ENCODE measurements around the gene STAG1. TPM values are rescaled to one million over a fixed set of nuclear protein-coding genes. Genes with fewer than 3 reads are reported as not detected.

STAG1 gene
- total RNA-seq, 1 donor from 2014 or later, result 24.1 TPM

DNA sequence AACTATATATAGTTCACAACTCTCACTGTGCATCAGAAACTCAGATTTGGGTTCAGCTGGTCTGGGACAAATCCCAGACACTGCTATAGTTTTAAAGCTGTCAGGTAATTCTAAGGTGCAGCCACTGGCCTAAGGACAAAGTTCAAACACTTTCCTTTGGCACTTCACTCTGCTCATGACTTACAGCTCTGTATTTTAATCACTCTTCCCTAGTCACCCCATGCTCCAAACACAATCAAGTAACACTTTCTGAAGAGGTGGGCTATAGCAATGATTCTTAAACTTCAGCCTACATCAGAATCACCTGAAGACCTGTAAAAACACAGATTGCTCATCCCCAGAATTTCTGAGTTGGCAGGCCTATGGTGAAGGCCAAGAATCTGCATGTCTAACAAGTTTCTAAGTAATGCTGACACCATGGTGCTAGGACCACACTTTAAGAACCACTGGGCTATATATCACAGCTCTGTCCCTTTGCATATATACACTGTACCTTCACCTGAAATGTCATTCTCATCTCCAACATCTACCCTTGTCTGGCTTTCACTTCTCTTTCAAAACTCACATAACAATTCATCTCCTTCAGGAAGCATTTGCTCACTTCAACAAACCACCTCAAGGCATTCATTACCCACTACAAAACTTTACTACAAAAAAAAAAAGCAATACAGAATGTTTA lies 21.4 kb downstream of the STAG1 start:
- Histone ChIP-seq H3K36me3 (ENCODE audit: insufficient read depth, low read length) (no peaks in the 10 kb centered on the region), H3K27ac (ENCODE audit: low read depth, low read length) (no peak overlapping the region), H2AFZ (ENCODE audit: low read depth, low read length) (no peak overlapping the region), H3K27me3 (ENCODE audit: insufficient read depth, low read length) (no peaks in the 10 kb centered on the region), H3K9ac (ENCODE audit: low read length) (no peak overlapping the region), H3K4me2 (ENCODE audit: low read length) (no peak overlapping the region), H3K79me2 (ENCODE audit: insufficient read depth, low read length) (peaks cover 99% of the 10 kb centered on the region), H3K9me3 (ENCODE audit: insufficient read depth, low read depth, low read length) (no peaks in the 10 kb centered on the region), H3K4me1 (ENCODE audit: insufficient read depth, low read length) (peaks cover 6% of the 10 kb centered on the region), H4K20me1 (ENCODE audit: insufficient read depth, low read length) (peaks cover 83% of the 10 kb centered on the region), H3K4me3 (ENCODE audit: insufficient read depth, low read depth, low read length) (no peak overlapping the region)
- FAIRE-seq (no peak), DNase-seq (ENCODE audit: low read depth) (no peak)
- TF ChIP-seq EZH2 (IDR thresholded peaks at IDR 0.05; ENCODE audit: insufficient read depth, low read length), result no peak
- TF ChIP-seq, protein P1, sequence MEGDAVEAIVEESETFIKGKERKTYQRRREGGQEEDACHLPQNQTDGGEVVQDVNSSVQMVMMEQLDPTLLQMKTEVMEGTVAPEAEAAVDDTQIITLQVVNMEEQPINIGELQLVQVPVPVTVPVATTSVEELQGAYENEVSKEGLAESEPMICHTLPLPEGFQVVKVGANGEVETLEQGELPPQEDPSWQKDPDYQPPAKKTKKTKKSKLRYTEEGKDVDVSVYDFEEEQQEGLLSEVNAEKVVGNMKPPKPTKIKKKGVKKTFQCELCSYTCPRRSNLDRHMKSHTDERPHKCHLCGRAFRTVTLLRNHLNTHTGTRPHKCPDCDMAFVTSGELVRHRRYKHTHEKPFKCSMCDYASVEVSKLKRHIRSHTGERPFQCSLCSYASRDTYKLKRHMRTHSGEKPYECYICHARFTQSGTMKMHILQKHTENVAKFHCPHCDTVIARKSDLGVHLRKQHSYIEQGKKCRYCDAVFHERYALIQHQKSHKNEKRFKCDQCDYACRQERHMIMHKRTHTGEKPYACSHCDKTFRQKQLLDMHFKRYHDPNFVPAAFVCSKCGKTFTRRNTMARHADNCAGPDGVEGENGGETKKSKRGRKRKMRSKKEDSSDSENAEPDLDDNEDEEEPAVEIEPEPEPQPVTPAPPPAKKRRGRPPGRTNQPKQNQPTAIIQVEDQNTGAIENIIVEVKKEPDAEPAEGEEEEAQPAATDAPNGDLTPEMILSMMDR (IDR thresholded peaks at IDR 0.05; ENCODE audit: insufficient read depth, low read depth, low read length), result no peak
- peaks cover 7% of the 10 kb centered on the region for H3K4me1 Mint-ChIP-seq (ENCODE audit: low read depth, unreplicated experiment)
- H3K9me3 Mint-ChIP-seq (ENCODE audit: unreplicated experiment), result no peaks in the 10 kb centered on the region
- no peaks in the 10 kb centered on the region for H3K36me3 Mint-ChIP-seq (ENCODE audit: low read depth, unreplicated experiment)
- no peaks in the 10 kb centered on the region for H3K27me3 Mint-ChIP-seq (ENCODE audit: low read depth, unreplicated experiment)
- H3K27ac Mint-ChIP-seq (ENCODE audit: unreplicated experiment), result no peak overlapping the region
- no peak overlapping the region for H3K4me3 Mint-ChIP-seq (ENCODE audit: unreplicated experiment)

DNA sequence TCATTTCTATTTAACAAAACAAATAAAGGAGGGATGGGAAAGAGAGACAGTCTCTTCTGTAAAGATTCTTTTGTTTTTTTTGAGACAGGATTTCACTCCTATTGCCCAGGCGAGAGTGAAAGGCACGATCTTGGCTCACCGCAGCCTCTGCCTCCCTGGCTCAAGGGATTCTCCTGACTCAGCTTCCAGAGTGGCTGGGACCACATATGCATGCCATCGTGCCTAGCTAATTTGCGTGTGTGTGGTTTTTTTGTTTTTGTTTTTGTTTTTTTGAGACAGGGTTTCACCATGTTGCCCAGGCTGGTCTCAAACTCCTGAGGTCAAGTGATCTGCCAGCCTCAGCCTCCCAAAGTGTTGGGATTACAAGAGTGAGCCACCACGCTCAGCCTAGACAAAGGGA lies 23.3 kb downstream of the STAG1 start:
- H3K27me3 Mint-ChIP-seq (ENCODE audit: low read depth, unreplicated experiment), result no peaks in the 10 kb centered on the region
- H3K9me3 Mint-ChIP-seq (ENCODE audit: unreplicated experiment), result no peaks in the 10 kb centered on the region
- no peaks in the 10 kb centered on the region for H3K36me3 ChIP-seq (ENCODE audit: insufficient read depth, low read length)
- H3K9ac ChIP-seq (ENCODE audit: low read length), result peak overlapping the region; percentile 27
- peaks cover 95% of the 10 kb centered on the region for H3K79me2 ChIP-seq (ENCODE audit: insufficient read depth, low read length)
- peak overlapping the region; percentile 70 for H3K4me2 ChIP-seq (ENCODE audit: low read length)
- H3K9me3 ChIP-seq (ENCODE audit: insufficient read depth, low read depth, low read length), result no peaks in the 10 kb centered on the region
- H2AFZ ChIP-seq (ENCODE audit: low read depth, low read length), result no peak overlapping the region
- TF ChIP-seq, protein P1 (IDR thresholded peaks at IDR 0.05; ENCODE audit: insufficient read depth, low read depth, low read length), result no peak
- TF ChIP-seq EZH2 (IDR thresholded peaks at IDR 0.05; ENCODE audit: insufficient read depth, low read length), result no peak
- peaks cover 81% of the 10 kb centered on the region for H4K20me1 ChIP-seq (ENCODE audit: insufficient read depth, low read length)
- no peak overlapping the region for H3K4me3 Mint-ChIP-seq (ENCODE audit: unreplicated experiment)
- peak; percentile 85 for DNase-seq (ENCODE audit: low read depth)
- peak; percentile 70 for FAIRE-seq
- peaks cover 5% of the 10 kb centered on the region for H3K4me1 Mint-ChIP-seq (ENCODE audit: low read depth, unreplicated experiment)
- H3K27ac Mint-ChIP-seq (ENCODE audit: unreplicated experiment), result peak overlapping the region; percentile 69
- peaks cover 6% of the 10 kb centered on the region for H3K4me1 ChIP-seq (ENCODE audit: insufficient read depth, low read length)
- no peaks in the 10 kb centered on the region for H3K36me3 Mint-ChIP-seq (ENCODE audit: low read depth, unreplicated experiment)
- peak overlapping the region; percentile 31 for H3K4me3 ChIP-seq (ENCODE audit: insufficient read depth, low read depth, low read length)
- peak overlapping the region; percentile 54 for H3K27ac ChIP-seq (ENCODE audit: low read depth, low read length)
- no peaks in the 10 kb centered on the region for H3K27me3 ChIP-seq (ENCODE audit: insufficient read depth, low read length)

GRCh38 chr3:136728473-136728872 lies 23.7 kb downstream of the STAG1 start:
- Histone ChIP-seq H3K79me2 (ENCODE audit: insufficient read depth, low read length) (peaks cover 90% of the 10 kb centered on the region), H4K20me1 (ENCODE audit: insufficient read depth, low read length) (peaks cover 79% of the 10 kb centered on the region), H3K4me3 (ENCODE audit: insufficient read depth, low read depth, low read length) (no peak overlapping the region), H3K36me3 (ENCODE audit: insufficient read depth, low read length) (no peaks in the 10 kb centered on the region), H3K4me1 (ENCODE audit: insufficient read depth, low read length) (peaks cover 6% of the 10 kb centered on the region), H3K4me2 (ENCODE audit: low read length) (peak overlapping the region; percentile 70), H3K9ac (ENCODE audit: low read length) (peak overlapping the region; percentile 27), H2AFZ (ENCODE audit: low read depth, low read length) (no peak overlapping the region), H3K27ac (ENCODE audit: low read depth, low read length) (peak overlapping the region; percentile 54), H3K27me3 (ENCODE audit: insufficient read depth, low read length) (no peaks in the 10 kb centered on the region), H3K9me3 (ENCODE audit: insufficient read depth, low read depth, low read length) (no peaks in the 10 kb centered on the region)
- TF ChIP-seq EZH2 (IDR thresholded peaks at IDR 0.05; ENCODE audit: insufficient read depth, low read length), result no peak
- FAIRE-seq (no peak), DNase-seq (ENCODE audit: low read depth) (no peak)
- H3K27ac Mint-ChIP-seq (ENCODE audit: unreplicated experiment), result peak overlapping the region; percentile 69
- H3K36me3 Mint-ChIP-seq (ENCODE audit: low read depth, unreplicated experiment), result no peaks in the 10 kb centered on the region
- H3K4me1 Mint-ChIP-seq (ENCODE audit: low read depth, unreplicated experiment), result peaks cover 5% of the 10 kb centered on the region
- H3K9me3 Mint-ChIP-seq (ENCODE audit: unreplicated experiment), result no peaks in the 10 kb centered on the region
- H3K4me3 Mint-ChIP-seq (ENCODE audit: unreplicated experiment), result no peak overlapping the region
- no peaks in the 10 kb centered on the region for H3K27me3 Mint-ChIP-seq (ENCODE audit: low read depth, unreplicated experiment)

Measured in astrocyte (in vitro differentiated cells and primary cell).